ENCODE data around the gene MACROH2A2.
"Not testable (repeated sequence)": the region's sequence is repeated elsewhere in the genome, so short reads cannot be mapped to it uniquely, and the experiment has no call there.

The MACROH2A2 gene

DNA sequence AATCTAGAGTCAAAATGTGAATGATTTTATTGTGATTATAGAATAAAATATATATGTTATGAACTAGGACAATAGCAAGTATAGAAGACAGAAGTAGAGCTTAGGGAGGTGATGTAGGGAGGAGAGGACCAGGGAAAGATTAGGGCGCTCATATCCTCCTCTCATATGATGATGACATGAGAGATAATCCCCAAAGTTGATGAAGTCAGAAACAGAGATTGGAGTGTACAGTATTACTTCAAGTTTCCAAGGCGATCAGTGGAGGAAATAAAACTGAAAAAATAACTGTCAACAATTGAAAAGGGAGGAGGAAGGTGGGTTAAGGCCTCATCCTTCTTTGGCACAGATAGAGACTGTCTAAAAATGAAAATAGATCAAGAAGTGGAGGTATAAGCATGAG, 14.9 kb downstream of the MACROH2A2 start:
- no peak for DNase-seq (ENCODE audit: low read depth, low spot score)

GRCh38 chr10:70068925-70069324, 16.3 kb downstream of the MACROH2A2 start:
- DNase-seq (ENCODE audit: low read depth, low spot score) = no peak

GRCh38 chr10:70069346-70069745, 16.7 kb downstream of the MACROH2A2 start:
- DNase-seq (ENCODE audit: low read depth, low spot score) = no peak

DNA sequence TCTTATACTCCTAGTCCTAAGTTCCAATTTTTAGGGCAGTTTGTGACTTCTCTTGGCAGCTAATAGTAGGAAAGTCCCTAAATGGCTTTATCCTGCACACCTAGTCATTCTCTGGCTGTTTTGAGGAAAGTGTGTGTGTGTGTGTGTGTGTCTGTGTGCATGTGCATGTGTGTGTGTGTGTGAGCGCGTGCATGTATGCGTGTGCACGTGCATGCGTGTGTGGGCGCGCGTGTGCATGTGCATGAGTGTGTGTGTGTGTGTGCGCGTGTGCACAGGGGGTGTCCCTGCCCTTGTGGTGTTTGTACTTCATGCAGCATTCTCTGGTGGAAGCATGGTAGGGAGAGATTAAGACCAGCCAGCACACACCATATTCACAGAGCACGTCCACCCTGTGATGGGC, 18.2 kb downstream of the MACROH2A2 start:
- no peak for DNase-seq (ENCODE audit: low read depth, low spot score)

DNA sequence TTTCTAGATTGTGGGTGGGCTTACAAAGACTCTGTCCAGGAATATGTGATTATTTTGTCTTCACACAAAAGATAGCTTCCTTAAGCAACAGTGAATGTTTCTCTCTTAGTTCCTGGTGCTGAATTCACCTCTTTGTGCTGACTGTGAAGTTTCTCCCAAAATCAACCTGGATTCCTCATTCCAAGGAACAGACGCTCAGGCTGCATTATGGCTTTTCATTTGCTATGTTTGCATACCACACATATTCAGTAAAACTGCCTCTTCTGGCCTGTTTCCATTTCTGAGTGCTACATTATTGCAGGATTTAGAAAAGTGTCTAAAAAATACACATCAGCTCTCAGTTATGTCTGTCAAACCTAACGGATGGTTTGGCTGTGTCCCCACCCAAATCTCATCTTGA, 21.5 kb downstream of the MACROH2A2 start:
- peak; percentile 27 for DNase-seq (ENCODE audit: low read depth, low spot score)

DNA sequence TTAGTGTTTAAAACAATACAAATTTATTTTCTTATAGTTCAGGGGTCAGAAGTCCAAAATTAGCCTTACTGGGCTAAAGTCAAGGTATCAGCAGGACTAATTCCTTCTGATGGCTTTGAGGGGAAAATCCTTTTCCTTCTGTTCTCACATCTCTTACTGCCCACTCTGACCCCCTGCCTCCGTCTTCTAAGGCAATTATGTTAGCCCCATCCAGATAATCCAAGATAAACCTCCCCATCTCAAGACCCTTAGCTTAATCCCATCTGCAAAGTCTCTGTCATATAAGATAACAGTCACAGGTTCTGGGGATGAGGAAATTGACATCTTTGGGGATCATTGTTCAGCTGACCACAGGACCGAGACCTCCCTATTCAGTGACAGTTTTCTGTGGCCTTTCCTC, 22.3 kb downstream of the MACROH2A2 start:
- DNase-seq (ENCODE audit: low read depth, low spot score) = no peak

- DNase-seq (ENCODE audit: low read depth, low spot score) = no peak
These were observed 25.7 kb downstream of the MACROH2A2 start for GRCh38 chr10:70078329-70078728.

DNA sequence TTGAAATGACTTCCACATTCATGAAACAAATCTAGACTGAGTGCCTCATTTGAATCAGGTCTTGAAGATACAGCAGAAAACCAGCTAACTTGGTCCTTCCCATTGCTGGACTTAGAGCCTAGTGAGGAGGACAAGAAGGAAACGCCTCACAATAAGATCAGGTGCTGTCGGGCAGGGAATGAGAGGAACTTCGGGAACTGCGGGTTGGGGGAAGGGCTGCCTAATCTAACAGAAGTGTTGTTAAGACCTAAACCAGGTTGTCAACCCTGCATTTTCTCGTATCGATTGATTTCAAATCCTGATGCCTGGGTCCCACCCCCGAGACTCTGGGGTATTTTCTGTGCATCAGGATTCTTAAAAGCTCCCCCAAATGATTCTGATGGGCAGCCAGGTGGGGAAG, 26.3 kb downstream of the MACROH2A2 start:
- DNase-seq (ENCODE audit: low read depth, low spot score) = no peak

GRCh38 chr10:70080789-70081188, 28.1 kb downstream of the MACROH2A2 start:
- not testable (repeated sequence) for DNase-seq (ENCODE audit: low read depth, low spot score)

DNA sequence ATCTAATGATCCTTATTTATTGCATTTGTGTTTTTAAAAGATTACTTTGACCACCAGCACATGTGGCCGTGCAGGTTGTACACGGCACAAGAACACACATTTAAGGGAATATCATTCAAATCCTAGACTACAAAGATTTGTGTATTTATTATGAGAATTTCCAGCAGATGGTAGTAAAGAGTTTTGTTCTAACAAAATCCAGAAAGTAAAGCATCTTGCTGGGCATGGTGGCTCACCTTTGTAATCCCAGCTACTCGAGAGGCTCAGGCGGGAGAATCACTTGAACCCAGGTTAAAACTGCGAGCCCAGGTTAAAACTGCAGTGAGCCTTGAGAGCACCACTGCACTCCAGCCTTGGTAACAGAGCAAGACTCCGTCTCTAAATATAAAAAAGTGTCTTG, 31.5 kb downstream of the MACROH2A2 start:
- DNase-seq (ENCODE audit: low read depth, low spot score) = no peak

- DNase-seq (ENCODE audit: low read depth, low spot score) = no peak
These were observed 33.4 kb downstream of the MACROH2A2 start for GRCh38 chr10:70085975-70086613.

GRCh38 chr10:70087616-70088307, 35.1 kb downstream of the MACROH2A2 start:
- DNase-seq (ENCODE audit: low read depth, low spot score) = no peak

DNA sequence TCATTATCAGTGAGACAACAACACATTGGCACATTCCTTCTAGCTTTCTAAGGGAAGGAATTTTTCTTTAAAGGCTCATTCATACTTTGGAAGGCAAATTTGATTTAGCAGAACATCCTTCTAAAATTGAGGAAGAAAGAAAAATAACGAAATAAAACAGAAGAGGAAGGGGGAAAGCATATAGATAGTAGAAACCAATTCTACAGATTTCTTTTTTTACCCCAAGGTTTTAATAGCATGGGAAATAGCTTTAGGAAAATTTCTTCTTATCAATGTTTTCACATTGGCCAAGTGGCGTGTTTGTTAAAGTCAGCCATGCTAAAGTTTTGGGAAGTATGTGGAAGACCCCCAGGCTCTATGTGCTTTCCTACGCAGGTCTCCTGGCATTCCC, 35.7 kb downstream of the MACROH2A2 start:
- DNase-seq (ENCODE audit: low read depth, low spot score) = peak; percentile 8

DNA sequence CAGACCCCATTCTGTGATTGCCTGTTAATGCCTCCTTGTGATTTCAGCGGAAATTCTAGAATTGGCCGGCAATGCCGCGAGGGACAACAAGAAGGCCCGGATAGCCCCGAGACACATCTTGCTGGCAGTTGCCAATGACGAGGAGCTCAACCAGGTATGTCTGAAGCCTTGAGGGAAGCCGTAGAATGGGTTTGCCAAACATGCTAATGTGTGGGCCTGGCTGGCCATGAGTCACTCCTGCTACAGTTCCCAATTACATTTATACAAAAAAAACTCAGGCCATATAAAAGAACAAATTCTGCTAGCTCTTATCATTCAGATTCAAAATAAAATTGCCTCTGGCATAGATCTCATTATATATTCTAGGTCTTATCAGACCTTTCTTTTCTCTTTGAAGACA, 37.4 kb downstream of the MACROH2A2 start:
- DNase-seq (ENCODE audit: low read depth, low spot score) = peak; percentile 46

DNA sequence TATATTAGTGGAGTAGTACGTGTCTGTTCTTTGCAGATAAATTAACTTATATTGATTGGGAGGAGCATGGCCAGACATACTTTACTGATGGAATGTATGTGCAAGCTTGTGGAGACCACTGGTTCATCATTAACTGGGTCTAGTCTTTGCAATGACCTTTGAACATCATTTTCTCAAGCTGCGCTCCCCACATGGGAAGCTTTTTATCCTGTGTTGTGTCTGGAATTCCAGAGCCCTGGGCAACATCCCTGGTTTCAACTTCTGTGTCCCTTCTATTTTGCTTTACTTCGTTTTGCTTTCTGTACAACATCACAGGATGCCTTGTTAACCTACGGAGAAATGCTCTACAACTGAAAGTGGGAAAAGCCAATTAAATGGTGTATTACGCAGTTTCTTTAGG, 38.3 kb downstream of the MACROH2A2 start:
- no peak for DNase-seq (ENCODE audit: low read depth, low spot score)

- no peak for DNase-seq (ENCODE audit: low read depth, low spot score)
These were observed 39.7 kb downstream of the MACROH2A2 start for GRCh38 chr10:70092389-70092718.

DNA sequence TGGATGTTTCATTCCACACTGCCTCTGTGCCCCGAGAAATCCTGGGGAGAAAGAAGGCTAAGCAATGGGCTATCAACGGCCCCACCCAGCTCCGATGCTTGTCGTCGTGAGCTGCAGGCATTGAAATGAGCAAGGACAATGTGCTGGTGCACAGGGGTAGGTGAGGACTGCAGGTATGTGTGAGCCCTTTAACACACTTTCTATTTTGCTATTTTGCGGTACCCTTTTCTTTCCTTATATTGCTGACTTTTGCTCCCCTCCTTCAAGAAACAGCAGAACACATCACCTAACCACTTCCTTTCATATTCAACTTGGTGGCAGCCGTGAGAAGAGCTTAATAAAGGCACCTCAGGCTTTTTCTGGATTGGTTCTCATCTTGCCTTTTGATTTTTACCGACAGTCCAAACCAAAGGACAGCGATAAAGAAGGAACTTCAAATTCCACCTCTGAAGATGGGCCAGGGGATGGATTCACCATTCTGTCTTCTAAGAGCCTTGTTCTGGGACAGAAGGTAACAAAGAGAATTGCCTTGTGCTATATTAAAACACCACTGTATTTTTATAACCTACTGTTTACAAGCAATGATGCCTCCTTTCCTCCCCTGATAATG, 40.8 kb downstream of the MACROH2A2 start:
- no peak for DNase-seq (ENCODE audit: low read depth, low spot score)

DNA sequence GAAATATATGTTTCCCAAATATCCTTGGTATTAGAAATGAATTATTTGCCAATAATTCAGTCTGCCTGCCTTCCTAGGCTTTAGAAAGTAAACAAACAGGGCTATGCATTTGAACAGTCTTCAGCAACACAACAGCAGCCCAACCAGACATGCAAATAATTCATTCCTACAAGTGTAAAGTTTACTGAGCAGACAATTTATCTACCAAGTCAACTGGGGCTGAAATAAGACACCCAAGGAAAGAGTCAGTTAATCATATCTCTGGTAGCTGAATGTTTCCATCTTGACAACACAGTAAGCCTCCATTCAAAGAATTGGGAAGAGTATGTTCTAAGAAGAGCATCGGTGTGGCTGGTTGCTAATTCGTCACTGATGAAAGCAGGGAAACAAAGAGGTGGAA, 41.6 kb downstream of the MACROH2A2 start:
- DNase-seq (ENCODE audit: low read depth, low spot score) = no peak

GRCh38 chr10:70096016-70096704, 43.5 kb downstream of the MACROH2A2 start:
- no peak for DNase-seq (ENCODE audit: low read depth, low spot score)

- no peak for DNase-seq (ENCODE audit: low read depth, low spot score)
These were observed 44.2 kb downstream of the MACROH2A2 start for GRCh38 chr10:70096705-70097420.

DNA sequence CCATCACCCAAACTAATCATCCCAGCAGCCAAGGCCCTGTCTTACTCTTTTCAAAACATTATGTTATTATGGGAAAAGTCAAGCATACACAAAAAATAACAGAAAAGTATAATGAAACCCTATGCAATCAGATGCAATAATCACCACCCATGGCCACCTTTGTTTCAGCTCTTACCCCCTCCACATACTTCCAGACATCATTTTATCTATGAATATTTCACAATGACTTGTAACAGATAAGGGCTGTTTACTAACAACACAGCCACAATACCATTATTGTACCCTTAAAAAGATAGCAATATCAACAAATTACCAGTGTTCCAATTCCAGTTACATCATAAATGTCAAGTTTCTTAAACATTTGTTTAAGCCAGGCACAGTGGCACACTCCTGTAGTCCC, 44.8 kb downstream of the MACROH2A2 start:
- no peak for DNase-seq (ENCODE audit: low read depth, low spot score)

GRCh38 chr10:70098271-70098670, 45.6 kb downstream of the MACROH2A2 start:
- no peak for DNase-seq (ENCODE audit: low read depth, low spot score)

Measured in astrocyte of the hippocampus (primary cell).